Measurements from ENCODE around the gene PDE4D. TPM values are rescaled to one million over a fixed set of nuclear protein-coding genes. Genes with fewer than 3 reads are reported as not detected.

Gene PDE4D
- total RNA-seq, 1 experiment from 2014 or later: 3.3 TPM

DNA sequence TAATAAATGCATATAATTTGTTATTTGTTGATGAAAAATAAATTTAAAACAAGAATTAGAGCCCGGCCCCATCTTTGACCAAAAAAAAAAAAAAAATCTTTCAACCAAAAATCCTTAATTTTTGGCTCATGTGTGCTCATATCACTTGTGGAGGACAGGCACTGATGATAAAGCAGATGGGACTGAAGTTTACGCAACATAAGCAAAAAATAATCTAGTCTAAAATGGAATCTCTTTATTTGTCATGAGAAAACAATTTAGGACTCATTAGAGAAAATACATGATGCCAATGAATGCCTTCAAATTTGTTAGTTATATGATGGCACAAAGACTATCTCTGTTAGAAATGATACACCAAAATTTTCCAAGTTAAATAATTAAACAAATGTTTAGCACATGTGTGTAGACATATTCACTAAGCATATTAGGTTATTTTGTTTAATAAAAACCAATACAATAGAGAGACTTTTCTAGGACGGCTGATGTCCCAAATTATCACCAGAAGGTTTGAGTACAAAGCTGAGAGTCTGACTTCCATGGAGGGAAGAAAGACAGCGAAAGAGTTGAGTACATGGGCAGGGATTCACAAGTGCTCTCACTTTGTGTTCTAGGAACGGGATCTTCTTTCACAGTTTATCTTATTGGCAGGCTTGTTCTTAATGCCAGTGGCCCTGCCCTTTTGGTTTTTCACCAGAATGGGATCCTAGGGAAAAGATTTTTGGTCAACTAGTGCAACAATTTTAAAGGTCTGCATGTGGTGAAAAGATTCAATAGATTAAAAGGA is 689.2 kb downstream of the PDE4D start (continued):
- TF ChIP-seq, protein P1, sequence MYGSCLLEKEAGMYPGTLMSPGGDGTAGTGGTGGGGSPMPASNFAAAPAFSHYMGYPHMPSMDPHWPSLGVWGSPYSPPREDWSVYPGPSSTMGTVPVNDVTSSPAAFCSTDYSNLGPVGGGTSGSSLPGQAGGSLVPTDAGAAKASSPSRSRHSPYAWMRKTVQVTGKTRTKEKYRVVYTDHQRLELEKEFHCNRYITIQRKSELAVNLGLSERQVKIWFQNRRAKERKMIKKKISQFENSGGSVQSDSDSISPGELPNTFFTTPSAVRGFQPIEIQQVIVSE (CRISPR knock-in tag; IDR thresholded peaks at IDR 0.05; ENCODE audit: borderline replicate concordance): no peak
- no peak for TF ChIP-seq FOXP1 (CRISPR knock-in tag; IDR thresholded peaks at IDR 0.05; ENCODE audit: borderline replicate concordance)

DNA sequence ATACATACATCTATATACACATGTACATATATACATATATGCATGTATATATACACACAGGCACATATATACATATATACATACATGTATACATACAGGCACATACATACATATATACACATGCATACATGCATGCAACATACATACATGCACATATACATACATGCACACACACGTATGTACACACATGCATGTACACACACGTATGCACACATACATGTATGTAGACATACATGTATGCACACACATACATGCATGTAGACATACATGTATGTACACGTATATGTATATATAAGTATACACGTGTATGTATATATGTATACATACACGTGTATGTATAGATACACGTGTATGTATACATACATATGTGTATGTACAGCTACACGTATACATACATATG is 693.7 kb downstream of the PDE4D start:
- ATAC-seq (no peak), DNase-seq (ENCODE audit: low spot score) (no peak)
- H3K9me3 Mint-ChIP-seq: peaks cover 4% of the 10 kb centered on the region; the same call in 1 of the 2 replicates
- no peaks in the 10 kb centered on the region for H3K27me3 Mint-ChIP-seq (ENCODE audit: low read depth)
- TF ChIP-seq SMAD4 (CRISPR knock-in tag; IDR thresholded peaks at IDR 0.05): no peak
- no peak for TF ChIP-seq PRRX2 (CRISPR knock-in tag; IDR thresholded peaks at IDR 0.05)
- TF ChIP-seq, protein P2, sequence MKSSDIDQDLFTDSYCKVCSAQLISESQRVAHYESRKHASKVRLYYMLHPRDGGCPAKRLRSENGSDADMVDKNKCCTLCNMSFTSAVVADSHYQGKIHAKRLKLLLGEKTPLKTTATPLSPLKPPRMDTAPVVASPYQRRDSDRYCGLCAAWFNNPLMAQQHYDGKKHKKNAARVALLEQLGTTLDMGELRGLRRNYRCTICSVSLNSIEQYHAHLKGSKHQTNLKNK (CRISPR knock-in tag; IDR thresholded peaks at IDR 0.05): no peak
- TF ChIP-seq ARID4B (CRISPR knock-in tag; IDR thresholded peaks at IDR 0.05; ENCODE audit: borderline replicate concordance): no peak
- TF ChIP-seq, protein P3, sequence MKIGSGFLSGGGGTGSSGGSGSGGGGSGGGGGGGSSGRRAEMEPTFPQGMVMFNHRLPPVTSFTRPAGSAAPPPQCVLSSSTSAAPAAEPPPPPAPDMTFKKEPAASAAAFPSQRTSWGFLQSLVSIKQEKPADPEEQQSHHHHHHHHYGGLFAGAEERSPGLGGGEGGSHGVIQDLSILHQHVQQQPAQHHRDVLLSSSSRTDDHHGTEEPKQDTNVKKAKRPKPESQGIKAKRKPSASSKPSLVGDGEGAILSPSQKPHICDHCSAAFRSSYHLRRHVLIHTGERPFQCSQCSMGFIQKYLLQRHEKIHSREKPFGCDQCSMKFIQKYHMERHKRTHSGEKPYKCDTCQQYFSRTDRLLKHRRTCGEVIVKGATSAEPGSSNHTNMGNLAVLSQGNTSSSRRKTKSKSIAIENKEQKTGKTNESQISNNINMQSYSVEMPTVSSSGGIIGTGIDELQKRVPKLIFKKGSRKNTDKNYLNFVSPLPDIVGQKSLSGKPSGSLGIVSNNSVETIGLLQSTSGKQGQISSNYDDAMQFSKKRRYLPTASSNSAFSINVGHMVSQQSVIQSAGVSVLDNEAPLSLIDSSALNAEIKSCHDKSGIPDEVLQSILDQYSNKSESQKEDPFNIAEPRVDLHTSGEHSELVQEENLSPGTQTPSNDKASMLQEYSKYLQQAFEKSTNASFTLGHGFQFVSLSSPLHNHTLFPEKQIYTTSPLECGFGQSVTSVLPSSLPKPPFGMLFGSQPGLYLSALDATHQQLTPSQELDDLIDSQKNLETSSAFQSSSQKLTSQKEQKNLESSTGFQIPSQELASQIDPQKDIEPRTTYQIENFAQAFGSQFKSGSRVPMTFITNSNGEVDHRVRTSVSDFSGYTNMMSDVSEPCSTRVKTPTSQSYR (CRISPR knock-in tag; IDR thresholded peaks at IDR 0.05): no peak
- TF ChIP-seq HMGXB4 (CRISPR knock-in tag; IDR thresholded peaks at IDR 0.05): no peak
- TF ChIP-seq CBFB (CRISPR knock-in tag; IDR thresholded peaks at IDR 0.05; ENCODE audit: low read depth): no peak
- no peak for TF ChIP-seq USF1 (CRISPR knock-in tag; IDR thresholded peaks at IDR 0.05)
- TF ChIP-seq ZNF512 (CRISPR knock-in tag; IDR thresholded peaks at IDR 0.05; ENCODE audit: borderline replicate concordance): no peak
- no peak for TF ChIP-seq E2F4 (CRISPR knock-in tag; IDR thresholded peaks at IDR 0.05; ENCODE audit: borderline replicate concordance, low read depth)
- TF ChIP-seq, protein P4, sequence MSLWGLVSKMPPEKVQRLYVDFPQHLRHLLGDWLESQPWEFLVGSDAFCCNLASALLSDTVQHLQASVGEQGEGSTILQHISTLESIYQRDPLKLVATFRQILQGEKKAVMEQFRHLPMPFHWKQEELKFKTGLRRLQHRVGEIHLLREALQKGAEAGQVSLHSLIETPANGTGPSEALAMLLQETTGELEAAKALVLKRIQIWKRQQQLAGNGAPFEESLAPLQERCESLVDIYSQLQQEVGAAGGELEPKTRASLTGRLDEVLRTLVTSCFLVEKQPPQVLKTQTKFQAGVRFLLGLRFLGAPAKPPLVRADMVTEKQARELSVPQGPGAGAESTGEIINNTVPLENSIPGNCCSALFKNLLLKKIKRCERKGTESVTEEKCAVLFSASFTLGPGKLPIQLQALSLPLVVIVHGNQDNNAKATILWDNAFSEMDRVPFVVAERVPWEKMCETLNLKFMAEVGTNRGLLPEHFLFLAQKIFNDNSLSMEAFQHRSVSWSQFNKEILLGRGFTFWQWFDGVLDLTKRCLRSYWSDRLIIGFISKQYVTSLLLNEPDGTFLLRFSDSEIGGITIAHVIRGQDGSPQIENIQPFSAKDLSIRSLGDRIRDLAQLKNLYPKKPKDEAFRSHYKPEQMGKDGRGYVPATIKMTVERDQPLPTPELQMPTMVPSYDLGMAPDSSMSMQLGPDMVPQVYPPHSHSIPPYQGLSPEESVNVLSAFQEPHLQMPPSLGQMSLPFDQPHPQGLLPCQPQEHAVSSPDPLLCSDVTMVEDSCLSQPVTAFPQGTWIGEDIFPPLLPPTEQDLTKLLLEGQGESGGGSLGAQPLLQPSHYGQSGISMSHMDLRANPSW (CRISPR knock-in tag; conservative IDR thresholded peaks at IDR 0.05; ENCODE audit: low read depth): no peak
- no peak for TF ChIP-seq ZNF671 (CRISPR knock-in tag; IDR thresholded peaks at IDR 0.05)
- TF ChIP-seq KAT7 (CRISPR knock-in tag; IDR thresholded peaks at IDR 0.05; ENCODE audit: borderline replicate concordance): no peak
- no peaks in the 10 kb centered on the region for H3K4me1 Mint-ChIP-seq
- CTCF ChIA-PET: no interaction called here
- H3K27ac Mint-ChIP-seq: no peak overlapping the region
- H3K36me3 Mint-ChIP-seq: no peaks in the 10 kb centered on the region
- POLR2A ChIA-PET: no interaction called here
- H3K4me3 Mint-ChIP-seq: no peak overlapping the region
